GM15510 (cell line): ENCODE data around the gene DDX56.

Experiments
- POLR2A ChIP-seq: IDR thresholded peaks from 3 replicates; pipeline ENCODE4 v1.6.1; 2011; ENCODE audit warnings: borderline replicate concordance; ENCODE audit not compliant: insufficient read length; ENCODE audit errors: extremely low read depth

The DDX56 gene

DNA sequence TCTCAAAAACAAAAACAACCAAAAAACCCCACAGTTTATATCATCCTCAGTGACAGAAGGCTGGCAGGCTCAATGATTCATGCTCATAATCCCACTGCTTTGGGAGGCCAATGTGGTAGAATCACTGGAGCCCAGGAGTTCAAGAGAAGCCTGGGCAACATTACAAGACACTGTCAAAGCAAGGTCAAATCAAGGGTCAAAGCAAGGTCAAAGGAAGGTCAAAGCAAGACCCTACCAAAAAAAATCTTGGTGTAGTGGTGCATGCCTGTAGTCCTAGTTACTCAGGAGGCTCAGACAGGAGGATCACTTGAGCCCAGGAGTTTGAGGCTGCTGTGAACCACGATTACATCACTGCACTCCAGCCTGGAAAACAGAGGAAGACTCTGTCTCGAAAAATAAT lies 18.4 kb downstream of the DDX56 start:
- TF ChIP-seq POLR2A, result no peak

DNA sequence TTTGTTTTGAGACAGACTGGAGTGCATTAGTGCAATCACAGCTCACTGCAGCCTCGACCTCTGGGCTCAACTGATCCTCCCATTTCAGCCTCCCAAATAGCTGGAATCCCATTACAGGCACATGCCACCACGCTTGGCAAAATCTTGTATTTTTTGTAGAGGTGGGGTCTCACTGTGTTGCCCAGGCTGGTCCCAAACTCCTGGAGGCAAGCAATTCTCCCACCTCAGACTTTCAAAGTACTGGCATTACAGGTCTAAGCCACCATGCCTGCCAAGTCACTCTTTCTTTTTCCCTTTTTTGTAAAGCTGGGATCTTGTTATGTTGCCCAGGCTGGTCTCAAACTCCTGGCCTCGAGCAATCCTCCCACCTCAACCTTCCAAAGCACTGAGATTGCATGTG lies 24.3 kb downstream of the DDX56 start:
- no peak for TF ChIP-seq POLR2A

DNA sequence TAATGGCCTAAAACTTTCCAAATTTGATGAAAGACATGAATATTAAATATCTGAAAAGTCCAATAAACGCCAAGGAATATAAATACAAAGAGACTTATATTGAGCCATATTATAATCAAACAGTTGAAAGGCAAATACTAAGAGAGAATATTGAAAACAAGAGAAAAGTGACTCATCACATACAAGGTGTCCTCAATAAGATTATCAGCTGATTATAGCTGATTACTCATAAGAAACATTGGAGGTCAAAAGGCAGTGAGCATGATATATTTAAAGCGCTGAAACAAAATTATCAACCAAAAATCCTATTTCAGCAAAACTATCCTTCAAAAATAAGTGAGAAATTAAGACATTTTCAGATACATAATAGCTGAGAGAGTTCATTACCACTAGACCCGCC lies 24.8 kb downstream of the DDX56 start:
- TF ChIP-seq POLR2A, result no peak

DNA sequence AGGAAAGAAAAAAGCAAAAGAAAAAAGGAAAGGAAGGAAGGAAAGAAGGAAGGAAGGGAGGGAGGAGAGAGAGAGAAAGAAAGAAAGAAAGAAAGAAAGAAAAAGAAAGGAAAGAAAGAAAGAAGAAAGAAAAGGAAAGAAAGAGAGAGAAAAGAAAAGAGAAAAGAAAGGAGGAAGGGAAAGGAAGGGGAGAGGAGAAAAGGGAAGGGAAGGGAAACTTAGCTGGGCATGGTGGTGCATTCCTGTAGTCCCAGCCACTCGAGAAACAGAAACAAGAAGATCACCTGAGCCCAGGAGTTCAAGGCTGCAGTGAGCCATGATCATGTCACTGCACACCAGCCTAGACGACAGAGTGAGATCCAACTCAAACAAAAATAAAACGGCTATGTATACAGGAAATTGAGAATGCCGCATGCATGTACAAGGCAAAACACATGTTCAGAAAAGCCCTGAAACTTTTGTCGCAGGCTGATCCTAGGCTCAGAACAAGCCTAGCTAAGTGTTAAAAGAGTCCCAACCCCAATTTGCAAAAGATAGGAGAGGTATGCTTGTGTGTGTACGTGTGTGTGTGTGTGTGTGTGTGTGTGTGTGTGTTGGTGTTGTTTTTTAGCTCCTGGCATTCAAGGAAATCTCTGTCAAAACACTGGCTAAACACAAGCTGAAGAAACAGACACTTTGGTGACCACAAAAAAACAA lies 26.0 kb downstream of the DDX56 start:
- no peak for TF ChIP-seq POLR2A

DNA sequence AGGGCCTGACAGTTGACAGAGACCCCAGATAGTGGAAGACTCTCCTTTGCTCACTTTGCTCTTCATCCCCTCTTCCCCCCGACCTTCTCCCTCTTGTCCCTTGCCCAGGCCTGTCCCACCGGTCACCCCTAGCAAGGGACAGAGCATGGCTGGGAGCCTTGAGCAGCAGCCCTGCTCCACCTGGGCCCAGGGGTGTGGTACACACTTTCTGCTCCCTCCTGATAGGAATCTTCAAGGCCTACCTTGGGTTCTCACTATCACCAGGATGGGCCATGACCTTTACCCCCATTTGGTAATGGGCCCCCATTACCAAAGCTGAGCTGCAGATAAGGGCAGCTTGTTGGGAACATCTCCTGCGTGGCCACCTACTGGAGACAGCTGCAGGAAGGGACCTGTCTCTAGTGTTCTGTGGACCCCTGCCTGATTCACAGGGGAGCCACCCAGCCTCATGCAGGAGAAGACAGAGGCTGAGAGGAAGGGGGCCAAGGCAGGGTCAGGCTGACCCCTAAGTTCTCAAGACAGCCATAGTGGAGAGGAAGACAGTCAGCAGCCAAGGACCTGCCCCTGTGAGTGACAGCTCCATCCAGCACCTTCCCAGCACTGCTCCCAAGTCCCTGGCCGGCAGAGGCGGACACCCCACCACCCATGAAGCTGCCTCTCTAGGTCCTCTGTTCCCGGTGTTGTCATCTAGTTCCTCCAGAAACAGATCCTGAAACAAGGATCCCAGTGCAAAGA lies 31.7 kb downstream of the DDX56 start:
- TF ChIP-seq POLR2A, result no peak

DNA sequence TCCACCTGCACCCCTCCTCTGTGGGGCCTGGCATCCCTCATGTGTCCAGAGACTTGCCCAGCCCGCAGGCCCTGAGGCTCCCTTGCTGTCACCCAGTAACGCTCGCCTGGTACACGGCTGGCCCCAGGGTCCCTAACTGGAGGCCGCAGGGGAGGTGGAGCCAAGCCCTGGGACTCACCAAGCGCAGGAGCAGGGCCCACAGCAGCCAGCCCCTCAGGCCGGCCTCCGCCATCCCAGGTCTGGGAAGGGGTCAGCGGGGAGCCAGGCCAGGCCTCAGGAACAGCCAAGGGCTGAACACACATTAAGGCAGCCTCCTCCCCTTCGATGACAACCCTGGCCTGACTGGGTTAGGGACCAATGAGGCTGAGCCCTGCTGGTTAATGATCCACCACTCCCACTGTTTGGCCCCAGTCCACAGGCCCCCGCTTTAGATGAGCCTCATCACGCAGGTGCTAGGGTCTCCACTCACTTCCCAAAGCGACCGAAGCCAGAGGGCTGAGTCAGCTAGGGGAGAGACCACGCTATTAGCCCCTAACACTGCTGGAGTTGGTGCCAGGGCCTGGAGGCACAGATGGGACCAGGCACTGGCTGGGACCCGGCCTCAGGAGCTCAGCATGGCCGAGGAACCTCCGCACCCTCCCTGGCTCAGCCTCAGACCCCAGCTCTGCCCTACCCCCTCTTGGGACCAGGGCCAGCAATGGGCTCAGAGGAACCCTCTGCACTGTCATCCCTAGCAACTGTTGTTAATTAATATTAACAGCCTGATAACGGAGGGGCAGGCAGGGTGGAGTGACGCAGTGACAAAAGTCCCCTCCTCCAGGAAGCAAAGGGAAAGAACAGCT lies 32.5 kb downstream of the DDX56 start, which contains the start of gene NPC1L1:
Gene NPC1L1 (minus strand): TSS at position 303 of the 842 bp plus-strand sequence. CDS start 71 bp downstream, at position 232.
- no peak for TF ChIP-seq POLR2A

DNA sequence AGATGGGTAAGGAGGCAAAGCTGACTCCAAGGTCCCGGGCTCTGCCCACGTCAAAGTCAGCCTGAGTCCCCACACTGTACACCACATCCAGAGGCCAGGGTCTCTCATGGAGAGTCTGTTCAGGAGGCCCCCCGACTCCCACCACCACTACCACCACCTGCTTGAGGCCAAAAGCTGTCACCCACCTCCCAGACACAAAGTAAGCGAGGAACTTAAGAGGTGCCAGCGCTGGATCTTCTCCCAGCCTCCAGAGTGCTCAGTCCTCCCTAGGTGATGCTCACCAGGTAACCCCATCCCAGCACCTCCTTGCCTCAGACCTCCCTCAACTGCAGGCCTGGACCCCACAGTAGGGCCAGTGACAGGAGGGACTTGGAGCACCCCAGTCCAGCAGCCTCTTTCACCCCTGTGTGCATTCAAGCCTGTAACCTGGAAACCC lies 33.1 kb downstream of the DDX56 start:
- no peak for TF ChIP-seq POLR2A

DNA sequence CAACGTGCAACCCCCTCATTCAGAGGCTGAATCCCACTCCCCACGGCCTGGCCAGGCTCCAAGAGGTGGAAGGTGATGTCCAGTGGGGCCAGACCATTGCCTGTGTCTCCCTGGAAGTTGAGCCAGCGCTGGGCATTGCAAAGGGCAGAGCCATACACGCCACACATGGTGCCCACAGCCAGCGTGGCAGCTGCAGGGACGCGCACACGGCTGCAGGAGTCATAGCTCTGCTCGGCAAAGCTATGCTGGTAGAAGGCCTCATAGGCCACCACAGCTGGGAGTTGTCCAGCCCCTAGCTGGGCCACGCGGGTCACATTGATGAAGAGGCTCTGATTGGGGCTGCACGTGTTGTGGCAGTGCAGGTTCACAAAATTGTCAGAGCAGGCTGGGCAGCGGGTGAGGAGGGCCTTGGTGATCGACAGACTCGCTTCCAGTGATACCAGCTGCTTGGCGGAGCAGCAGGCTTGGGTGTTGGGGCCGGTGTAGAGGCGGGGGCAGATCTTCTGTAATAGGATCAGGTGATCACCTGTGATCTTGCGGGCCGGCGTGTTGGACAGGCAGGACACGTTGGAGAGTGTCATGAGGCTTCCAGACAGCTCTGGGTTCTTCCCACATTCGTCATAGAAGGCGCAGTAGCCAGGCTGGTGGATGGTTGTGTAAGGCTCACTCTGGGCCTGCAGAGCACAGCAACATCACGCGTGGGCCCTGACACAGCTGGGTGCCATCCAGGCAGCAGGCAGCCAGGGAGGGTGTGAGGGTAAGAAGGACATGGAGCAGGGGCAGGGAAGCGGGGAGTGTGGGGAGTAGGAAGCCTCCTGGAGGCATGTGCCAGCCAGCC lies 33.8 kb downstream of the DDX56 start:
- no peak for TF ChIP-seq POLR2A

DNA sequence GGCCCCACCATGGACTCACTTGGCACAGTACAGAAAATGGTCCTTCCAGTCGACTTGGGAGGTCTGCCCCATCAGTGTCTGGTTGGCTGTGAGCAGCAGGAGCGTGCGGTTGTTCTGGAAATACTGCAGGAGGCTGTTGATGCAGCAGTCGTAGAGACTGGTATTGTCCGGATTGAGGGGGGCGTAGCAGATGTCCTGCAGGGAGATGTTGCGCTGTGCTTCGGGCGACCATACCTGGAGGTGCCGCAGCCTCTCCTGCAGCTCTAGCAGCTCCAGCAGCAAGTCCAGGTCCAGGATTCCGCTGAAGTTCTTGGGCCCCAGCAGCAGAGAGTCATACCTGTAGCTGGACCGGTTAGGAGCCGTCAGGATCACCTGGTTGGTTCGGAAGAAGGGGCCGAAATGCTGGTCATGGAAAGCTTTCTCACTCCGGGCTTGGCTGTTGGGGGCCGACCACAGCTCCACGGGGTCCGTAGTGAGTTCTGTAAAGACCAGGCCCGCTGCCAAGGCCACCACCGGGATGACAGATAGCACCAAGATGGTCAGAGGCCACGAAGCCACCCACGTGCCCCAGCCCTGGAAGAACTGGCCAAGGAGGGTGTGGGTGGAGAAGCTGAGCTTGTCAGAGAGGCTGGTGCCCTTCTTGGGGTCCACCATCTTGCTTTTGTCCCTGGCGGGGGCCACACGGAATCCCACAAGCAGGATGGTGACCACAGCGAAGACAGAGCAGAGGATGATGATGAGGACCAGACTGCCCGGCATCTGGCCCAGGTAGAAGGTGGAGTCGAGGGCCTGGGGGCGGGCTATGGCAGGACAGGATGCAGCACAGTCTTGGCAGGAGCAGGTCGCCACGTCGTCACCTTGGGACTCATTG lies 34.7 kb downstream of the DDX56 start:
- no peak for TF ChIP-seq POLR2A

DNA sequence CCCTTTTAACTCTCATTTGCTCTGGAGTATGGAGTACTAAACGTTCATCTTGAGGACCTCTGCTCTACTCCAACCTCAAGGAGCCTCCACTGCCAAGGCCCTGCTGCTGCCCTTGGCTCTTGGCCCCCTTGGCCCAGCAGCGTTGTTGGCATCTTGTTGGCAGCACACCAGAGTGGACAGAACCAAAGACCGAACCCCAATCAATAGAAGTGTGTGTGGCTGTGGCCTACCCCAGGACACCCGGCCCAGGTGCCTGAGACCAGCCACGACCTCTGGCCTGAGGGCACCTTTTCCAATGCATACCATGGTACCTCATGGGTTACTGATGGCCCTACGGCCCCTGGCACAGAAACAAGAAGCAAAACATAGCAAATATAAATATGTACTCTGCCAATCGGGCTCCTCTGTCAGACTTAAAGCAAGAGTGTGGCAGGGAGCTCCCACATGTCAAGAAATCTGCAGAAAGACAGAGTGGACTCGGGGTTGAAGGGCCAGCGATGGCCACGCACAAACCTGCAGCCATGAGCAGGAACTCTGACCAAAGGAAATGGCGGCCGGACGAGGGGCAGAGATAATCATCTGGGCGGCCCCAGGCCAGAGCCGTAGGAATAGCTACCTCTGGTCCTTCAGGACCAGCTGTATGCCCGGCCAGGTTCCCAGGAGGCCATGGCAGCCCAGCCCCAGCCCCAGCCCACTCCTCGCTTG lies 35.5 kb downstream of the DDX56 start:
- no peak for TF ChIP-seq POLR2A

DNA sequence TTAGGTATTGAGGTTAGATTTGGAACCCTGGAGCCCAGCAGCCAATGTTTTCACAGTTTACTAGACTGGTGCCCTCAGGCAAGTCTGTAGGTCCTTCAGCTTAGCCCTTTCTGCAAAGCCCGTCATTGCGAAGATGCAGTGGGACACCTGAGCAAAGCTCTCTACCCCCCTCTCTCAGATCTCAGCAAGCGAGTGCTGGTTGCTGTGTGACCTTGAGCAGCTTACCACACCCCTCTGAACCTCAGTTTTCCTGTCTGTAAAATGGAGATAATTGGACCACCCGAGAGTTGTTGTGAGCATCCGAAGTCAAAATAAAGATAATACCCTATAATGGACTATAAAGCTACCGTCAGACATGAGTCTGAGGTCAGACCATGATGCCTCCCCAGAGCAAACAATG lies 36.3 kb downstream of the DDX56 start:
- no peak for TF ChIP-seq POLR2A

DNA sequence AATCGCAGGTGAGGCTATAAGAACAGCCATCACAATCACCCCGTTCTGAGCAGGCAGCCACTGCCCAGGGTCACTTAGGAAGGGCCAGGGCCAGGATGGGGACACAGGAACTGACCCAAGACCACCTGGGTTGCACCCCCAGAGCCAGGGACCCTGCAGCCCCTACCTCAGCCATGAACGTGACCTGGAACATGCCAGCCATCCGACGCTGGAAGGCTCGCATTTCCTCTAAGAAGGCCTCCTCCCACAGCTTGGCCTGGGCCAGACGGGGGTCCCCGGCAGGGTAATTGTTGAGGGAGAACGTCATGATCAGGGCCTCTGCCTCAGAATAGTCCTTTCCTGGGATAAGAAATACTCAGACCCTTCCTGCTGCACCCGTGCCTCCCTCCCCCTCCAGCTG lies 37.6 kb downstream of the DDX56 start:
- TF ChIP-seq POLR2A, result no peak

DNA sequence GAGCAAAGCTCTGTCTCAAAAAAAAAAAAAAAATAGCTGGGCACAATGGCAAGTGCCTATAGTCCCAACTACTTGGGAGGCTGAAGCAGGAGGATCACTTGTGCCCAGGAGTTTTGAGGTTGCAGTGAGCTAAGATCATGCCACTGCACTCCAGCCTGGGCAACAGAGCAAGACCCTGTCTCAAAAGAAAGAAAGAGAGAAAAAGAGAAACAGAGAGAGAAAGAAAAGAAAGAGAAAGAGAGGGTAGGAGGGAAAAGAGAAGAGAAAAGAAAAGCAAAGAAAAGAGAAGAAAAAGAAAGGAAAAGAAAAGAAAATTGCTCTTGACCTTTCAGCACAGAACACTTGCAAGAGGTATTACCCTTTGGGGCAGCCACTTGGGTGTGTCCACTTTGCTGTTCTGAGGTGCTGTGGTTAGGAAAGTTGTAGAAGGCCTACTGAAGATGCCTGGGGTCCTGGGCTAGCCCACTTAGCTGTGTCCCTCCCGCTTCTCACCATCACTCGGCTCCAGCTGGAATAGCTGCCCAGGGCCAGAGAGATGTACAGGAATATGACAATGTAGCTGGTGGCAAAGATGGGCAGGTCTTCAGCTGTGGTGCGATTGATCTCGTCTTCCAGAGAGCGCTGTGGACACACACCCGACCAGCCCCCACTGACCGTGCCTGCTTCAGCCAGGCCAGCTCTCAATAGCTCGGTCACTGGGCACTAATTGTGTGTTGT lies 38.2 kb downstream of the DDX56 start:
- no peak for TF ChIP-seq POLR2A

DNA sequence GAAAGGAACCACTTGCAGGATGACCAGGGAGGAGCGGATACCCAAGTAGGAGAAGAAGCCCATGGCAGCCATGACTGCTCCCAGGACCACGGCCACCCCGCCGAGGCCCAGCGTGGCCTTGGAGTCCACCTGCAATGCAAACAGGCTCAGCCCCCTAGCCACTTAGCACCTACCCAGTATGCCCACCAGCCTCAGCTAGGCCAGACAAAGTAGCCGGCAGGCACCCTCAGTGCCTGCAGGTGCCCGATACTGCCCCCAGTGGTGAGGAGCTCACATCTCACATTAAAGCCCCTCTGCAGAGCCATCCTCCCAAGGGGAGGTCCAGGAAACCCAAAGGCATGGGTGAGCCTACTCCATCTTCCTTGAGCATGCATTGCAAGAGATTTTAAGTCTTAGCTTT lies 39.2 kb downstream of the DDX56 start:
- no peak for TF ChIP-seq POLR2A
